SK-N-SH (cell line): ENCODE results near the gene RNF112. TPM values are rescaled to one million over a fixed set of nuclear protein-coding genes. Genes with fewer than 3 reads are reported as not detected.

Experiments
- CTCF ChIA-PET: fragments of 300-600, 350-600 bp; formaldehyde crosslinking; extraction: SDS; loops from one replicate; lab custom pipeline; 2021; lab: Yijun Ruan, JAX
- POLR2A ChIA-PET: fragments of 350-600 bp; sonication (Branson Sonifier 250); formaldehyde crosslinking; extraction: SDS; loops from one replicate; lab custom pipeline; 2020; ENCODE audit warnings: antibody characterized with exemption, inconsistent platforms; lab: Yijun Ruan, JAX
- DNase-seq: peaks from one replicate; pipeline ENCODE4 v3.0.0; 2012
- H2AFZ ChIP-seq: fragments of 200-600 bp; sonication (generic); 2 replicates; pipeline ENCODE4 v1.8.1; 2016; ENCODE audit warnings: antibody characterized with exemption, mild to moderate bottlenecking, low read depth
- H3F3A ChIP-seq: fragments of 200-600 bp; sonication (generic); replicated peaks from 2 replicates; pipeline ENCODE3; 2016; ENCODE audit warnings: antibody characterized with exemption, mild to moderate bottlenecking; ENCODE audit not compliant: insufficient read depth
- H3K27ac ChIP-seq, 2 experiments: fragments of 200-500 bp in 1 of 2; fragments of 200-600 bp in 1 of 2; sonication (Bioruptor generic) in 1 of 2; sonication (generic), shearing (Covaris generic) in 1 of 2; 2 replicates each; pipeline versions ENCODE4 v1.5.1 to v1.6.1; 2014 to 2016; ENCODE audit warnings: low read depth in 2 of 2, inconsistent platforms in 1 of 2, low read length in 1 of 2, mild to moderate bottlenecking in 1 of 2, mixed read lengths in 1 of 2
- H3K27me3 ChIP-seq: fragments of 200-600 bp; sonication (generic), shearing (Covaris generic); 2 replicates; pipeline ENCODE4 v1.6.1; 2016; ENCODE audit warnings: mixed run types; ENCODE audit not compliant: insufficient read depth
- H3K36me3 ChIP-seq, 2 experiments: fragments of 200-500 bp in 1 of 2; fragments of 200-600 bp in 1 of 2; sonication (Bioruptor generic) in 1 of 2; sonication (generic) in 1 of 2; replicated peaks in 1 of 2; 2 replicates each; pipeline versions ENCODE3 to v1.5.1; 2014 to 2016; ENCODE audit warnings: low read length in 1 of 2, mild to moderate bottlenecking in 1 of 2; ENCODE audit not compliant: insufficient read depth in 2 of 2, control insufficient read depth in 1 of 2
- H3K4me1 ChIP-seq, 2 experiments: fragments of 200-500 bp in 1 of 2; fragments of 200-600 bp in 1 of 2; sonication (Bioruptor generic) in 1 of 2; sonication (generic), shearing (Covaris generic) in 1 of 2; 2 replicates each; pipeline versions ENCODE4 v1.5.1 to v1.6.1; 2014 to 2016; ENCODE audit warnings: low read depth in 1 of 2, low read length in 1 of 2, mixed run types in 1 of 2; ENCODE audit not compliant: insufficient read depth in 2 of 2, control insufficient read depth in 1 of 2
- H3K4me2 ChIP-seq: fragments of 200-600 bp; sonication (generic), shearing (Covaris generic); 2 replicates; pipeline ENCODE4 v1.6.1; 2017; ENCODE audit warnings: mixed run types
- H3K4me3 ChIP-seq, 2 experiments: fragments of 200-500 bp in 1 of 2; fragments of 200-600 bp in 1 of 2; sonication (Bioruptor generic) in 1 of 2; sonication (generic), shearing (Covaris generic) in 1 of 2; 2 replicates each; pipeline versions ENCODE4 v1.5.1 to v1.8.1; 2014 to 2016; ENCODE audit warnings: low read depth in 2 of 2, inconsistent platforms in 1 of 2, low read length in 1 of 2, mild to moderate bottlenecking in 1 of 2, mixed read lengths in 1 of 2, moderate library complexity in 1 of 2
- H3K79me2 ChIP-seq: fragments of 200-600 bp; sonication (generic); 2 replicates; pipeline ENCODE4 v1.8.1; 2017; ENCODE audit warnings: mild to moderate bottlenecking; ENCODE audit not compliant: insufficient read depth
- H3K9ac ChIP-seq: fragments of 200-600 bp; sonication (generic); 2 replicates; pipeline ENCODE4 v1.6.1; 2017; ENCODE audit warnings: mixed run types
- H3K9me2 ChIP-seq: fragments of 200-600 bp; sonication (generic); 2 replicates; pipeline ENCODE4 v1.6.1; 2017; ENCODE audit warnings: mixed run types
- H3K9me3 ChIP-seq: fragments of 200-600 bp; sonication (generic); 2 replicates; pipeline ENCODE4 v1.6.1; 2017; ENCODE audit warnings: mixed run types, mild to moderate bottlenecking, moderate library complexity
- H4K20me1 ChIP-seq: fragments of 200-600 bp; sonication (generic); 2 replicates; pipeline ENCODE4 v1.6.1; 2017; ENCODE audit warnings: mild to moderate bottlenecking, mixed run types; ENCODE audit not compliant: insufficient read depth
- CHD2 ChIP-seq: fragments of 150-350 bp; IDR thresholded peaks from 2 replicates; pipeline ENCODE4 v1.6.1; 2018; ENCODE audit warnings: low read length; ENCODE audit not compliant: partially characterized antibody
- ELF1 ChIP-seq: IDR thresholded peaks from 2 replicates; pipeline ENCODE4 v1.4.0; 2012
- EZH2phosphoT487 ChIP-seq: fragments of 200-600 bp; sonication (generic); IDR thresholded peaks from 2 replicates; pipeline ENCODE4 v1.6.1; 2017; ENCODE audit warnings: low read depth, mixed run types, mild to moderate bottlenecking, antibody characterized with exemption, moderate library complexity, borderline replicate concordance
- FOSL2 ChIP-seq: IDR thresholded peaks from 2 replicates; pipeline ENCODE4 v1.4.0; 2012; ENCODE audit warnings: low read depth, mild to moderate bottlenecking, moderate library complexity, borderline replicate concordance
- FOXJ3 ChIP-seq: sonication (generic); formaldehyde crosslinking; IDR thresholded peaks from 2 replicates; pipeline ENCODE4 v1.5.1; 2020; ENCODE audit warnings: mild to moderate bottlenecking, missing genetic modification reagents
- FOXM1 ChIP-seq: IDR thresholded peaks from 2 replicates; pipeline ENCODE4 v1.4.0; 2012; ENCODE audit warnings: low read depth, mild to moderate bottlenecking
- GABPA ChIP-seq: IDR thresholded peaks from 2 replicates; pipeline ENCODE4 v1.4.0; 2012; ENCODE audit warnings: low read depth, mild to moderate bottlenecking
- JUND ChIP-seq: IDR thresholded peaks from 2 replicates; pipeline ENCODE4 v1.4.0; 2012
- MXI1 ChIP-seq: IDR thresholded peaks from 2 replicates; pipeline ENCODE4 v1.6.1; 2012; ENCODE audit warnings: mild to moderate bottlenecking, low read depth, low read length, improper control_type of control experiment
- NRF1 ChIP-seq: IDR thresholded peaks from 2 replicates; pipeline ENCODE4 v1.6.1; 2012; ENCODE audit warnings: low read depth, mild to moderate bottlenecking, low read length
- POLR2AphosphoS5 ChIP-seq: IDR thresholded peaks from 2 replicates; pipeline ENCODE4 v1.6.1; 2012; ENCODE audit warnings: low read depth, low read length
- SMC3 ChIP-seq: IDR thresholded peaks from 2 replicates; pipeline ENCODE4 v1.6.1; 2012; ENCODE audit warnings: low read depth, low read length, improper control_type of control experiment
- TCF12 ChIP-seq: IDR thresholded peaks from 2 replicates; pipeline ENCODE4 v1.4.0; 2012
- YY1 ChIP-seq: IDR thresholded peaks from 2 replicates; pipeline ENCODE4 v1.4.0; 2012; ENCODE audit warnings: low read depth, mild to moderate bottlenecking
- WGBS: methylation state at CpG from one replicate; pipeline ENCODE4 v1.1.6; 2017; ENCODE audit warnings: low lambda C conversion rate; 5-methylcytosine and 5-hydroxymethylcytosine counted together
- polyA plus RNA-seq, 3 experiments: library from polyadenylated mRNA; depleted of rRNA; stranded (reverse); fragments of >200 nt; gene quantifications; 2 replicates each; pipeline ENCODE4 v1.2.3, GENCODE V29; 2012
- TF ChIP-seq, protein P1 (sequence below): IDR thresholded peaks from 2 replicates; pipeline ENCODE4 v1.6.1; 2012; ENCODE audit warnings: mild to moderate bottlenecking, low read depth, low read length, moderate library complexity
- TF ChIP-seq, protein P2 (sequence below): IDR thresholded peaks from 2 replicates; pipeline ENCODE4 v1.4.0; 2012; ENCODE audit warnings: low read depth, borderline replicate concordance
- TF ChIP-seq, protein P3 (sequence below): IDR thresholded peaks from 2 replicates; pipeline ENCODE4 v1.4.0; 2012; ENCODE audit warnings: low read depth, borderline replicate concordance
- TF ChIP-seq, protein P4 (sequence below): fragments of 150-350 bp; IDR thresholded peaks from 2 replicates; pipeline ENCODE4 v1.6.1; 2016; ENCODE audit warnings: mild to moderate bottlenecking, low read depth, low read length

Gene RNF112
- polyA plus RNA-seq, 1 of the 3 experiments (the other 2 are of a cell fraction) = 22.6 TPM

DNA sequence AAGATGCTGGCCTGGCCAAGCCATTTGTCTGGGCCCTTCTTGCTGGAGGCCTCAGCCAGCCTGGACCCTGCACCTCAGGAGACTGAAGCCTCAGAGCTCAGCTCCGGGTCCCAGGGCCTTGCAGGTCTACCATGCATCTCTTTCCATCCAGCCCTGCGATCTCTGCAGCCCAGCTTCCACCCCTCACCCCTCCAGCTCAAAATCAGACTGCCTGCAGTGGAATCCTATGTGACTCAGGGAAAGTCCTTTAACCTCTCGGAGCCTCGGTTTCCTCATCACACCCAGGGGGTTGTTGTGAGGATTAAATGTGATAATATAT, 45.6 kb upstream of the RNF112 start:
- ChIA-PET POLR2A (interaction anchor here (3.0 kb wide), 1 partner anchor 12 kb away, joined by 24 read pairs; the partner anchor contains the start of gene MAPK7), CTCF (interaction anchor here (0.9 to 12.0 kb wide), 6 partner anchors 9 to 397 kb away, joined by 4 to 305 read pairs (median 10); partner anchors contain the start of genes MAPK7 and RNF112)
- Histone ChIP-seq H3K9me2 (no peaks in the 10 kb centered on the region), H4K20me1 (no peaks in the 10 kb centered on the region), H3F3A (peaks cover 7% of the 10 kb centered on the region), H3K4me3 (no peak overlapping the region), H3K79me2 (peaks cover 8% of the 10 kb centered on the region), H2AFZ (no peak overlapping the region), H3K36me3 (no peaks in the 10 kb centered on the region), H3K9ac (no peak overlapping the region), H3K4me2 (no peak overlapping the region), H3K27ac (no peak overlapping the region; a peak in 1 of 4 replicates), H3K4me1 (peaks cover 13 to 32% of the 10 kb centered on the region in 2 experiments; a peak in 2 of 4 replicates), H3K9me3 (no peaks in the 10 kb centered on the region), H3K27me3 (no peaks in the 10 kb centered on the region)
- WGBS = 77% methylated on average over 4 of the region's 4 CpGs
- no peak for DNase-seq
- TF ChIP-seq EZH2phosphoT487 (no peak), FOXJ3 (no peak), YY1 (no peak)
- TF ChIP-seq, protein P1, sequence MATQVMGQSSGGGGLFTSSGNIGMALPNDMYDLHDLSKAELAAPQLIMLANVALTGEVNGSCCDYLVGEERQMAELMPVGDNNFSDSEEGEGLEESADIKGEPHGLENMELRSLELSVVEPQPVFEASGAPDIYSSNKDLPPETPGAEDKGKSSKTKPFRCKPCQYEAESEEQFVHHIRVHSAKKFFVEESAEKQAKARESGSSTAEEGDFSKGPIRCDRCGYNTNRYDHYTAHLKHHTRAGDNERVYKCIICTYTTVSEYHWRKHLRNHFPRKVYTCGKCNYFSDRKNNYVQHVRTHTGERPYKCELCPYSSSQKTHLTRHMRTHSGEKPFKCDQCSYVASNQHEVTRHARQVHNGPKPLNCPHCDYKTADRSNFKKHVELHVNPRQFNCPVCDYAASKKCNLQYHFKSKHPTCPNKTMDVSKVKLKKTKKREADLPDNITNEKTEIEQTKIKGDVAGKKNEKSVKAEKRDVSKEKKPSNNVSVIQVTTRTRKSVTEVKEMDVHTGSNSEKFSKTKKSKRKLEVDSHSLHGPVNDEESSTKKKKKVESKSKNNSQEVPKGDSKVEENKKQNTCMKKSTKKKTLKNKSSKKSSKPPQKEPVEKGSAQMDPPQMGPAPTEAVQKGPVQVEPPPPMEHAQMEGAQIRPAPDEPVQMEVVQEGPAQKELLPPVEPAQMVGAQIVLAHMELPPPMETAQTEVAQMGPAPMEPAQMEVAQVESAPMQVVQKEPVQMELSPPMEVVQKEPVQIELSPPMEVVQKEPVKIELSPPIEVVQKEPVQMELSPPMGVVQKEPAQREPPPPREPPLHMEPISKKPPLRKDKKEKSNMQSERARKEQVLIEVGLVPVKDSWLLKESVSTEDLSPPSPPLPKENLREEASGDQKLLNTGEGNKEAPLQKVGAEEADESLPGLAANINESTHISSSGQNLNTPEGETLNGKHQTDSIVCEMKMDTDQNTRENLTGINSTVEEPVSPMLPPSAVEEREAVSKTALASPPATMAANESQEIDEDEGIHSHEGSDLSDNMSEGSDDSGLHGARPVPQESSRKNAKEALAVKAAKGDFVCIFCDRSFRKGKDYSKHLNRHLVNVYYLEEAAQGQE = no peak
- TF ChIP-seq, protein P2, sequence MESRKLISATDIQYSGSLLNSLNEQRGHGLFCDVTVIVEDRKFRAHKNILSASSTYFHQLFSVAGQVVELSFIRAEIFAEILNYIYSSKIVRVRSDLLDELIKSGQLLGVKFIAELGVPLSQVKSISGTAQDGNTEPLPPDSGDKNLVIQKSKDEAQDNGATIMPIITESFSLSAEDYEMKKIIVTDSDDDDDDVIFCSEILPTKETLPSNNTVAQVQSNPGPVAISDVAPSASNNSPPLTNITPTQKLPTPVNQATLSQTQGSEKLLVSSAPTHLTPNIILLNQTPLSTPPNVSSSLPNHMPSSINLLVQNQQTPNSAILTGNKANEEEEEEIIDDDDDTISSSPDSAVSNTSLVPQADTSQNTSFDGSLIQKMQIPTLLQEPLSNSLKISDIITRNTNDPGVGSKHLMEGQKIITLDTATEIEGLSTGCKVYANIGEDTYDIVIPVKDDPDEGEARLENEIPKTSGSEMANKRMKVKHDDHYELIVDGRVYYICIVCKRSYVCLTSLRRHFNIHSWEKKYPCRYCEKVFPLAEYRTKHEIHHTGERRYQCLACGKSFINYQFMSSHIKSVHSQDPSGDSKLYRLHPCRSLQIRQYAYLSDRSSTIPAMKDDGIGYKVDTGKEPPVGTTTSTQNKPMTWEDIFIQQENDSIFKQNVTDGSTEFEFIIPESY = no peak
- TF ChIP-seq, protein P3, sequence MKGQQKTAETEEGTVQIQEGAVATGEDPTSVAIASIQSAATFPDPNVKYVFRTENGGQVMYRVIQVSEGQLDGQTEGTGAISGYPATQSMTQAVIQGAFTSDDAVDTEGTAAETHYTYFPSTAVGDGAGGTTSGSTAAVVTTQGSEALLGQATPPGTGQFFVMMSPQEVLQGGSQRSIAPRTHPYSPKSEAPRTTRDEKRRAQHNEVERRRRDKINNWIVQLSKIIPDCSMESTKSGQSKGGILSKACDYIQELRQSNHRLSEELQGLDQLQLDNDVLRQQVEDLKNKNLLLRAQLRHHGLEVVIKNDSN = no peak

DNA sequence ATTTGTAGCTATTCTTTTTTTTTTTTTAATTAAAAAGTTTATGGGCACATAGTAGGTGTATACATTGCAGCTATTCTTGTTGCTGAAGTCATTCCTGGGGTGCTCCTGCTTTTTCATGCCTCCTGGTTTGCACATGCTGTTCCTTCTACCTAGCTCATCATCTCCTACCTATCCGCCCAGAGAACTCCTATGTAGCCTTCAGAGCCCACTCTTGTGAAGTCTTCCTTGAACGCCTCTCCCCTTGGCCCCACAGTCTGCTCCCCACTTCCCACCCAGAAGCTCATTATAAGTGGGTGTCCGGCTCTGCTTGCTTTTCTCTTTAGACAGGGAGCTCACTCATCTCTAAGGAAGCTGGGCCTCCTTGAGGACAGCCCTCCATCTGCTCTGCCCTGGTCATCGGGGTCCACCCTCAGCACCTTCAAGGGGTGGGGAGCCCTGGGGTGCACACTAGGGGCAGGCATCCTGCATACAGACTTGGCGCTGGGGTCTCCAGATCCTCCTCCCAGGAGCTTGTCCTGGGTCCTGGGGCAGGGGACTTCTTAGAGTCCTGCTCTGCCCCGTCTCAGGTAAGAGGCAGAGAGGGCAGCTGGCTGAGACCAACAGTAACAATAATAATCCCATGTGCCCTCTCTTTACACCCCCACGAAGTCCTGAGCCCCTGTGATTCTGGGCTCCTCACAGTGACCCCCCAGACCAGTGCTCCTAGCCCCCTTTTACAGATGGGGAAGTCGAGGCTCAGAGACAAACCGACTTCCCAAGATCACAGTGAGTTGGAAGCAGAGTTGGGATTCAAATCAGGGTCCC, 45.0 kb upstream of the RNF112 start:
- Histone ChIP-seq H3K4me2 (no peak overlapping the region), H3K27me3 (no peaks in the 10 kb centered on the region), H3K9ac (no peak overlapping the region), H4K20me1 (no peaks in the 10 kb centered on the region), H3K36me3 (no peaks in the 10 kb centered on the region), H3K9me2 (no peaks in the 10 kb centered on the region), H3K4me1 (peaks cover 13 to 32% of the 10 kb centered on the region in 2 experiments; a peak in 2 of 4 replicates), H3K9me3 (no peaks in the 10 kb centered on the region), H3K27ac (no peak overlapping the region), H3K4me3 (no peak overlapping the region), H3K79me2 (peaks cover 8% of the 10 kb centered on the region), H2AFZ (no peak overlapping the region), H3F3A (peaks cover 2% of the 10 kb centered on the region)
- POLR2A ChIA-PET = interaction anchor here (3.0 kb wide), 1 partner anchor 11 kb away, joined by 24 read pairs; the partner anchor contains the start of gene MAPK7
- WGBS = 73% methylated on average over 9 of the region's 9 CpGs
- CTCF ChIA-PET = interaction anchor here (1.5 to 12.0 kb wide), 4 partner anchors 12 to 396 kb away, joined by 6 to 305 read pairs (median 46); partner anchors contain the start of genes MAPK7 and RNF112
- DNase-seq = no peak
- TF ChIP-seq FOXM1 = no peak
- no peak for TF ChIP-seq ELF1
- no peak for TF ChIP-seq FOSL2
- TF ChIP-seq GABPA = no peak
- TF ChIP-seq TCF12 = no peak
- TF ChIP-seq, protein P4, sequence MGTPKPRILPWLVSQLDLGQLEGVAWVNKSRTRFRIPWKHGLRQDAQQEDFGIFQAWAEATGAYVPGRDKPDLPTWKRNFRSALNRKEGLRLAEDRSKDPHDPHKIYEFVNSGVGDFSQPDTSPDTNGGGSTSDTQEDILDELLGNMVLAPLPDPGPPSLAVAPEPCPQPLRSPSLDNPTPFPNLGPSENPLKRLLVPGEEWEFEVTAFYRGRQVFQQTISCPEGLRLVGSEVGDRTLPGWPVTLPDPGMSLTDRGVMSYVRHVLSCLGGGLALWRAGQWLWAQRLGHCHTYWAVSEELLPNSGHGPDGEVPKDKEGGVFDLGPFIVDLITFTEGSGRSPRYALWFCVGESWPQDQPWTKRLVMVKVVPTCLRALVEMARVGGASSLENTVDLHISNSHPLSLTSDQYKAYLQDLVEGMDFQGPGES = no peak
- TF ChIP-seq SMC3 = no peak
- TF ChIP-seq MXI1 = no peak
- no peak for TF ChIP-seq POLR2AphosphoS5
- TF ChIP-seq NRF1 = no peak
- TF ChIP-seq, protein P3 = no peak
- no peak for TF ChIP-seq JUND
- no peak for TF ChIP-seq CHD2
